Embryonic facial prominence (tissue), 1 donor: ENCODE data around the gene FZD7.

Experiments used
- DNase-seq: peaks from one replicate; pipeline ENCODE4 v3.0.0-alpha.2; 2016; ENCODE audit errors: extremely low spot score

The FZD7 gene

DNA sequence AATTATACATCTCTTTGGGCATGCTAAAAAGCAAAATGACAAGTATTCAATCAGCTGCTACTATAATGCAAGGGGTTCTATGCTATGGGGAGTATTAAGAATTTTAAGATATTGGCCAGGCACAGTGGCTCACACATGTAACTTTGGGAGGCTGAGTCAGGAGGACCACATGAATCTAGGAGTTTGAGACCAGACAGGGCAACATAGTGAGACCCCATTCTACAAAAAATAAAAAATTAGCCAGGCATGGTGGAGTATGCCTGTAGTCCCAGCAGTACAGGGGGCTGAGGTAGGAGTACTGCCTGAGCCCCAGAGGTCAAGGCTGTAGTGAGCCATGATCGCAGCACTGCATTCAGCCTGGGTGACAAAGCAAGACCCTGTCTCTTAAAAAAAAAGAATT lies 33.9 kb downstream of the FZD7 start:
- no peak for DNase-seq

DNA sequence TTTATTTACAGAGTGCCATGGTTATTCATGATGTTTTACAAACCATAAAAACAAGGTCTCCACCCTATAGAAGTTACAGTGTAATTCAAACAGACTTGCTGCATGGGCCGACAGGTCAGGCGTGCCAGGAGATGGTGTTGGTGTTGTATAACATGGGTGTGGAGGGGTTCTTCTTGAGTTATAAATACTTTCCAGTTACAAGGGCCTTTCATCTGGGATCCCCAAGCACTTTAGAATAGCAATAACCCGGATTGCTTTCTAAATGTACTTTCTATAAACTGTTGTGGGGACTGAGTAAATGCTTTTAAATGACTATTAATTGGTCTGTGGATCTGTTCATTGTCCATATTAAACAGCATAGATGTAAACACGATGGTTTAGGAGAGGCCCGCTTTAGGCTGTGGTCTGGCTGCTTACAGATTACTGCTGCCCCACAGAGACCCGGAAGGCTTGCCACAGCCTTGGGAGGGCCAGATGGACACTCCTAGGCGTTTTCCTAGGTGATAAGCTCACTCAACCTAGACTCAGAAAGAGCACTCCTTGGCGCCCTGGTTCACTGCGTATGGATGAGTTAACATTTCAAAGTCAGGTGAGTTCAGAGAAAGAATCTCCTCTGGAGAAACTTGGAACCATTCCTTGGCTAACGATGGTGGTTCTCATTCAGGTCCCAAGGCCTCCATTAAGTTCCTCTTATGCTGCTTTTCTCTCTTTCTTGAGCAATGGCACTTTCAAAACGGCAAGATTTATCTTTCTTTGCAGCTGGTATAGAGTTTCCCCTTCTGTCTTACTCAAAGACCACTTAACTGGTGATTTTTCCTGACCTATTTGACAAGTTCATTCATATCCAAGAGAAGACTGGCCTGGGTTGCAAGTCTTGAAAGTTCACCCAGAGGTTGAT lies 35.8 kb downstream of the FZD7 start:
- peak; percentile 39 for DNase-seq

DNA sequence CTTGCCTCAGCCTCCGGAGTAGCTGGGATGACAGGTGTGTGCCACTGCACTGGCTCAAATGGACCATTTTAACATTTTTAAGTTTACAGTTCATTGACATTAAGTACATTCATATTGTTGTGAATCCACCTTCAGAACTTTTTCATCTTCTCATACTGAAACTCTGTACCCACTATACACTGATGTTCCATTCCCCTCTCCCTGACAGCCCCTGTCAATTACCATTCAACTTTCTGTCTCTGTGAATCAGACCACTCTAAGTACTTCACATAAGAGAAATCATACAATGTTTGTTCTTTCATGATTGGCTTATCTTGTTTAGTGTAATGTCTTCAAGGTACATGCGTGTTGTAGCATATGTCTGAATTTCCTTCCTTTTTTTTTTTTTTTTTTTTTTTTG lies 37.5 kb downstream of the FZD7 start:
- DNase-seq = no peak

DNA sequence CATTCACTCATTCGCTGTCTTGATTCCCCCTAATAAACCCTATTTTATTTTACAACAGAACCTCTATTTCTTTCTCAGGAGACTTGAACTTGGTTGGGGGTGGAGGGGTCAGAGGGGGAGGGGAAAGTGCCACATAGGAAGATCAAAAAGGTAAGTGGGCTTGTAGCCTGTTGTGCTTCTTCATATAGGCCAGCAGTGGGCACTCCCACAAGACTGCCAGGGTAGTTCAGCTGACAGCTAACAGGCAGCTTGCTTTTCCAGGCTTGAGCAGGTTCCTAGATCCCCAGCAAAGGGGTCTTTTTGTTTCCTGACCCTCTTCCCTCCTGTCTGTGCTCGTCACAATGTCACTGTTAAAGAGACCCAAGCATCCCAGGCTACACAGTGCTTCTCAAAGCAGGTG lies 38.6 kb downstream of the FZD7 start:
- DNase-seq = no peak

DNA sequence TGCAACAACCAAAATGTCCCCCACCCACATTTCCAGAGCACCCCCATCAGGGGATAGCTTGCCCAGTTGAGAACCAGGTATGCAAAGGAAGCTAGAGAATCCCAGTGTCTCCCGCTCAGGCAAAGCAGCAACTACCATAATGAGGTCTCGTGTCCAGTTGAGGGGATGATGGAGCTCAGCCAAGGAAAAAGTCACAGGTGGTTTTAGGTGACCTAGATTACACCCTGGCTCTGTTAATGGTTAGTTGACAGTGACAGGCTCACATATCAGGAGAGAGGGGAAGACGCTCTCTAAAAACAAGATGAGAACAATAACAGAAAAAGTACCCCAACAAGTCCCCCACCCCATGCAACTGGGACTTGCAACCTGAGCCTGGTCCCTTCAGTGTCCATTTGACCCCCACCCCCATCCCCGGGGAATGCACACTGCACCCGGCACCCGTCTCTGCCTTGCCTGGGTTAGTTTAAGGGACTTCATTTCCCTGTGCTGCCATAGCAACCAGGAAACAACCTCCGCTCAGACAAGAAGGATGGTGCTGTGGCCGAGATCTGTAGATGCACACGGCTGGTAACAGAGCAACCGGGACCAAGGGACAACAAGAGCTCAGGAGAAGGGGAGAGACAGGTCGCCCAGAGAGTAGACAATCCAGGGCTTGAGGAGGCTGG lies 39.2 kb downstream of the FZD7 start, which contains the start of gene KIAA2012:
TSS of gene KIAA2012 (plus strand) at position 519 of the 665 bp plus-strand sequence. CDS start 373 bp downstream, outside the sequence.
- no peak for DNase-seq

DNA sequence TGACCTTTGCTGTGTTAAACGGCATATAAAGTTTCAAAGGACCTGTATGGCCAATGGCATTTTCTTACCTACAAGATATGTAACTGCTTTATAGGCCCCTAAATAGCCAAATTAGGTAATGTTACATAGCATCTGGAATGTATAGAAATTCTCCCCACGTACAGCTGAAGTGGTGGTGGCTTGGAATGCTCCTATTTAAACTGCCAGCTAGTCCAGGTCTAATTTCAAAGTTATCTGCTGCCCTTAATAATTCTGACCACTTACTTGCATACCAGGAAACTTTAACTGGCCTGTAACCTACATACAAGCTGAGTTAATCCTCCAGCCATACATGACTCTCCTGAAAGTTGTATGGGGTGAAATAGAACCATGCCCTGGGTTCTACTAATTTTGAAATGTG lies 40.7 kb downstream of the FZD7 start:
- DNase-seq = no peak

DNA sequence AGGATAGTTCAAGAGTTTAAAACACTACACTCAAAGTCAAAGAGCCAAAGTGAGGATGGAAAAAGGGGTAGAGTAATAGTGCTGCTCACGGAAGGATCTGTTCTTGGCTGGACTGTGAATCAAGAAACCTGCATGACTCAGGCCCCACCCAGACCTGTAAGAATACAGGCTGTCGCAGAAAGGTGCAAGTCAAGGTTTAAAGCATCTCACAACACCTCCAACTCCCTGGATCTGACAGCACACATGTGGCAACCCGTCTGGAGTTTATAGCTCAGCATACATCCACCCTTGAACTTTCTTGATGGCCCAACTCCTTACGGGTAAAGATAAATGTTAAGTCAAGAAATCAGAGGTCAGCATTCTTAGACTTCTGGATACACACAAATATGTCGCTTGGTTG lies 45.7 kb downstream of the FZD7 start:
- DNase-seq = no peak

DNA sequence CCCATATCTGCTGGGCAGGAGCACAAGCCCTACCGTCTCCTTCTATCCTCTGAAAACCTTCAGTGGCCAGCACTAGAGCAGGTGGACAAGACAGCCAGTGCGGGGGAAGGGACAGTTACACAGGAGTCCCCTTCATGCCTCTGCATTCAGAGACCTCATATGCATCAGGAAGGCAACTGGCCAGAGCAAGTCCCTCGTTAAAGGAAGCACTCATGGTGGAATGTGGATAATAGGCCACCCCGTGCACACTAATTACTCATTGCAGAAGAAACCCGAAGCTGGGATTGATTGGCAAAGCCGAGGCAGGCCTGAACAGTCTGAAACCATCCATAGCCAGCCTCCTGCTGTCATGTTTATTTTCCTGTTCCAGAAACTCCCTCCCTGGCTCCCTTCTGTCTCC lies 50.6 kb downstream of the FZD7 start:
- no peak for DNase-seq
